ENCODE data around the gene KRTAP4-8. TPM values are rescaled to one million over a fixed set of nuclear protein-coding genes. Genes with fewer than 3 reads are reported as not detected.
"Not testable (repeated sequence)": the region's sequence is repeated elsewhere in the genome, so short reads cannot be mapped to it uniquely, and the experiment has no call there.

KRTAP4-8 gene
- total and polyA plus RNA-seq, 2 donors (not counting 1 experiment from before 2014, with no cell fraction given) = not detected

GRCh38 chr17:41125064-41125463 lies 27.1 kb upstream of the KRTAP4-8 start:
- no peak overlapping the region for H2AFZ ChIP-seq (ENCODE audit: insufficient read depth, low read depth, low read length, poor library complexity, severe bottlenecking)
- no peaks in the 10 kb centered on the region for H3K79me2 ChIP-seq (ENCODE audit: control insufficient read depth, insufficient read depth, low read length)
- peaks cover 0 to 5% (median 3%) of the 10 kb centered on the region in 3 donors for H3K9me3 ChIP-seq (ENCODE audit: control extremely low read depth in 1 of 3, control insufficient read depth in 2 of 3, insufficient read depth in 1 of 3, low read length in 2 of 3)
- POLR2A ChIA-PET = no interaction called here
- H4K20me1 ChIP-seq (ENCODE audit: control insufficient read depth, insufficient read depth, low read length, poor library complexity, severe bottlenecking) = no peaks in the 10 kb centered on the region
- no peak for TF ChIP-seq EZH2 (IDR thresholded peaks at IDR 0.05; ENCODE audit: borderline replicate concordance, insufficient read depth, low read depth, low read length, poor library complexity, severe bottlenecking)
- no peak for TF ChIP-seq CTCF (IDR thresholded peaks at IDR 0.05)
- H3K4me2 ChIP-seq (replicated peaks; ENCODE audit: low read depth, low read length, poor library complexity, severe bottlenecking) = no peak overlapping the region
- intact Hi-C loops (cut with micrococcal nuclease) = no loop called here
- Mint-ChIP-seq H3K4me1 (peaks cover 13% of the 10 kb centered on the region), H3K27ac (no peak overlapping the region), H3K4me3 (no peak overlapping the region), H3K27me3 (peaks cover 11% of the 10 kb centered on the region), H3K9me3 (ENCODE audit: insufficient read depth) (no peaks in the 10 kb centered on the region)
- H3K4me1 ChIP-seq (ENCODE audit: control insufficient read depth in 2 of 2, insufficient read depth in 2 of 2, low read length in 2 of 2) = peaks cover 31 to 32% of the 10 kb centered on the region in 2 donors
- CTCF ChIA-PET = no interaction called here
- no peak overlapping the region for H3K4me3 ChIP-seq (ENCODE audit: control extremely low read depth in 1 of 5, extremely low read depth in 1 of 5, insufficient read depth in 1 of 5, low read depth in 2 of 5, low read length in 4 of 5)
- H3K9ac ChIP-seq (ENCODE audit: low read length) = no peak overlapping the region
- H3K27ac ChIP-seq (ENCODE audit: low read length in 2 of 2) = no peak overlapping the region
- DNase-seq = no peak
- WGBS (ENCODE audit: insufficient coverage) = no CpG with 5 or more reads among the region's 2 CpGs
- no peaks in the 10 kb centered on the region for H3K36me3 ChIP-seq (replicated peaks in 1 of 2; ENCODE audit: control extremely low read depth in 1 of 2, control insufficient read depth in 1 of 2, extremely low read depth in 1 of 2, insufficient read depth in 2 of 2, low read length in 1 of 2)
- H3K27me3 ChIP-seq (replicated peaks in 1 of 4; ENCODE audit: control extremely low read depth in 1 of 4, control insufficient read depth in 3 of 4, insufficient read depth in 4 of 4, low read length in 3 of 4) = no peaks in the 10 kb centered on the region
- ATAC-seq (ENCODE audit: low read depth) = no peak

GRCh38 chr17:41123991-41124371 lies 26.0 kb upstream of the KRTAP4-8 start, which contains the start of gene KRTAP4-12:
Gene KRTAP4-12 (minus strand): TSS chr17:41124182. CDS start chr17:41124122, 60 bp downstream.
- ATAC-seq (ENCODE audit: low read depth); H3K27ac Mint-ChIP-seq; H3K79me2 ChIP-seq (ENCODE audit: control insufficient read depth, insufficient read depth, low read length); H3K9me3 Mint-ChIP-seq (ENCODE audit: insufficient read depth); CTCF ChIA-PET; H2AFZ ChIP-seq (ENCODE audit: insufficient read depth, low read depth, low read length, poor library complexity, severe bottlenecking); DNase-seq; H3K27me3 ChIP-seq (replicated peaks in 1 of 4; ENCODE audit: control extremely low read depth in 1 of 4, control insufficient read depth in 3 of 4, insufficient read depth in 4 of 4, low read length in 3 of 4); H4K20me1 ChIP-seq (ENCODE audit: control insufficient read depth, insufficient read depth, low read length, poor library complexity, severe bottlenecking); POLR2A ChIA-PET; H3K9me3 ChIP-seq (ENCODE audit: control extremely low read depth in 1 of 3, control insufficient read depth in 2 of 3, insufficient read depth in 1 of 3, low read length in 2 of 3); H3K9ac ChIP-seq (ENCODE audit: low read length); H3K36me3 ChIP-seq (replicated peaks in 1 of 2; ENCODE audit: control extremely low read depth in 1 of 2, control insufficient read depth in 1 of 2, extremely low read depth in 1 of 2, insufficient read depth in 2 of 2, low read length in 1 of 2): not testable (repeated sequence)
- Histone ChIP-seq H3K4me3 (ENCODE audit: control extremely low read depth in 1 of 5, extremely low read depth in 1 of 5, insufficient read depth in 1 of 5, low read depth in 2 of 5, low read length in 4 of 5) (peak within 1 kb of the TSS in 1 of 5 experiments; percentile 13), H3K27ac (ENCODE audit: low read length in 2 of 2) (peak within 1 kb of the TSS in 1 of 2 donors; percentile 25), H3K4me2 (replicated peaks; ENCODE audit: low read depth, low read length, poor library complexity, severe bottlenecking) (peak within 1 kb of the TSS; percentile 3), H3K4me1 (ENCODE audit: control insufficient read depth in 2 of 2, insufficient read depth in 2 of 2, low read length in 2 of 2) (peaks cover 37 to 41% of the 10 kb centered on the region in 2 donors)
- 90% methylated on average over 2 of the region's 3 CpGs for WGBS (ENCODE audit: insufficient coverage)
- Mint-ChIP-seq H3K27me3 (peaks cover 13% of the 10 kb centered on the region), H3K4me3 (peak within 1 kb of the TSS; percentile 24), H3K4me1 (peaks cover 18% of the 10 kb centered on the region)
- intact Hi-C loops (cut with micrococcal nuclease) = loop anchor here (5.0 kb wide), 1 partner anchor 183 kb away; the partner anchor contains the start of gene KRTAP16-1

GRCh38 chr17:41123292-41123990 lies 25.5 kb upstream of the KRTAP4-8 start:
- intact Hi-C loops (cut with micrococcal nuclease) = loop anchor here (5.0 kb wide), 1 partner anchor 184 kb away; the partner anchor contains the start of gene KRTAP16-1
- H4K20me1 ChIP-seq (ENCODE audit: control insufficient read depth, insufficient read depth, low read length, poor library complexity, severe bottlenecking); DNase-seq; ATAC-seq (ENCODE audit: low read depth); H3K79me2 ChIP-seq (ENCODE audit: control insufficient read depth, insufficient read depth, low read length); H3K9ac ChIP-seq (ENCODE audit: low read length); H2AFZ ChIP-seq (ENCODE audit: insufficient read depth, low read depth, low read length, poor library complexity, severe bottlenecking); H3K9me3 Mint-ChIP-seq (ENCODE audit: insufficient read depth); H3K27me3 ChIP-seq (replicated peaks in 1 of 4; ENCODE audit: control extremely low read depth in 1 of 4, control insufficient read depth in 3 of 4, insufficient read depth in 4 of 4, low read length in 3 of 4); H3K9me3 ChIP-seq (ENCODE audit: control extremely low read depth in 1 of 3, control insufficient read depth in 2 of 3, insufficient read depth in 1 of 3, low read length in 2 of 3); H3K27ac Mint-ChIP-seq; CTCF ChIA-PET; H3K36me3 ChIP-seq (replicated peaks in 1 of 2; ENCODE audit: control extremely low read depth in 1 of 2, control insufficient read depth in 1 of 2, extremely low read depth in 1 of 2, insufficient read depth in 2 of 2, low read length in 1 of 2); POLR2A ChIA-PET: not testable (repeated sequence)
- Histone ChIP-seq H3K4me3 (ENCODE audit: control extremely low read depth in 1 of 5, extremely low read depth in 1 of 5, insufficient read depth in 1 of 5, low read depth in 2 of 5, low read length in 4 of 5) (peak overlapping the region in 1 of 5 experiments; percentile 13), H3K4me1 (ENCODE audit: control insufficient read depth in 2 of 2, insufficient read depth in 2 of 2, low read length in 2 of 2) (peaks cover 43 to 46% of the 10 kb centered on the region in 2 donors), H3K4me2 (replicated peaks; ENCODE audit: low read depth, low read length, poor library complexity, severe bottlenecking) (peak overlapping the region; percentile 3), H3K27ac (ENCODE audit: low read length in 2 of 2) (peak overlapping the region in 1 of 2 donors; percentile 25)
- H3K27me3 Mint-ChIP-seq = peaks cover 13% of the 10 kb centered on the region
- H3K4me3 Mint-ChIP-seq = peak overlapping the region; percentile 24
- H3K4me1 Mint-ChIP-seq = peaks cover 22% of the 10 kb centered on the region
- 77% methylated on average over 12 of the region's 12 CpGs for WGBS (ENCODE audit: insufficient coverage)
